GM19043 (cell line): ENCODE results near the gene MRPL32.

Experiments
- ATAC-seq: cut with Tn5 transposase; IDR thresholded peaks from one replicate; pipeline ENCODE4 v1.9.1; 2021; ENCODE audit warnings: low read depth; ENCODE audit not compliant: unreplicated experiment

MRPL32 gene

DNA sequence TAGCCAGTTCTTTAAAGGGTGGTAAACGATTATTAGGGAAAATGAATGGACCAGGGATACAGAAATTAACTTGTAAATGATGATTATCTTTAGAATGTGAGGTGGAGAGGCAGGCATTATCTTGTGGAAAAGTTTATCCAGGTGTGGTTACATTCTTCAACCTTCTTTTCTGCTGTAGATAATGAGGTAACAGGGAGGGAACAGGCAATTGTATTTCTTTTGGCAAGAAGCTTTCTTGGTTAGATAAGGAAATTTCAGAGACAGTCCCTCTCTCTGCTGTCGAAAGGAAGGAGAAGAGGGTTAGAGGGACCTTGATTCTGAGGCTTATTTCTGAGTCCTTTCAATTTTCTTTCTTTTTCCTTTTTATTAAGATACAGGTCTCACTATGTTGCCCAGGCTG is 32.1 kb downstream of the MRPL32 start:
- ATAC-seq: no peak

DNA sequence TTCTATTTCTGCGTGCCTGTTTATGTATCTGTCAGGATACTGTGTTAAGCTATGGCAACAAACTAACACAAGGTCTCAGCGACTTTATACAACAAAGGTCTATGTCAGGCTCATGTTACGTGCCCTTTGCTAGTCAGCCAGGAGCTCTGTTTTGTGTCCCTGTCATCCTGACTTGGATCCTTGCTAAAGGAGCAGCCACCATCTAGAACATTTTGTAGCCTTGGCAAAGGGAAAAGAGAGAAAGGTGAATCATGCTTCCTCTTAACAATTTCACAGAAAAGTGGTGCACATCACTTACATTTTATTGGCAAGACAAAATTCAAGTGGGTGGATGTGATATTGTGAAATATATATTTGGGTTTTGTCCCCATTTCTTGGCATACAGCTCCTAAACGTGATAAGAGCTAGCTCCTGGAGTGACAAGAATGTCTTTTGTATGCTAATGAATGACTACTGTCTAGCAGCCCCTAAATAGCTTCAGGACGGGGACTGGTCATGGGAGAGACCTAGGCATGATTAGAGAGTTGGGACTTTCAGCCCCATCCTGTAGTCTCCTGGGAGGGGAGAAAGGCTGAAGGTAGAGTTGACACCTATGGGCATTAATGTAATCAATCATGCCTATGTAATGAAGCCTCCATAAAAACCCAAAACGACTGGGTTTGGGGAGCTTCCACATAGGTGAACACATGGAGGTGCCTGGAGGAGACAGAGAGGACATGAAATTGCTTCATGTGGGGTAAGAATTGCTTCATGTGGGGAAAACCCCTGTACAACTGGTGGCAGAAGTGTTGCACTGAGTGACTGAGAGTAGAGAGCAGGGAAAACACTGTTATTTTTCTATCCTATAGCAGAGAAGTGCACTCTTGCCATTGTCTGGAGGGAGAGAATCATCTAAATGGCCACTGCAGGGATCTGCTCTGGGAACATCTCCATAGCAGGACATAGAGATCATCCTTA is 33.0 kb downstream of the MRPL32 start:
- ATAC-seq: no peak

- ATAC-seq: no peak
Observed at GRCh38 chr7:42967391-42967790, 35.2 kb downstream of the MRPL32 start.

DNA sequence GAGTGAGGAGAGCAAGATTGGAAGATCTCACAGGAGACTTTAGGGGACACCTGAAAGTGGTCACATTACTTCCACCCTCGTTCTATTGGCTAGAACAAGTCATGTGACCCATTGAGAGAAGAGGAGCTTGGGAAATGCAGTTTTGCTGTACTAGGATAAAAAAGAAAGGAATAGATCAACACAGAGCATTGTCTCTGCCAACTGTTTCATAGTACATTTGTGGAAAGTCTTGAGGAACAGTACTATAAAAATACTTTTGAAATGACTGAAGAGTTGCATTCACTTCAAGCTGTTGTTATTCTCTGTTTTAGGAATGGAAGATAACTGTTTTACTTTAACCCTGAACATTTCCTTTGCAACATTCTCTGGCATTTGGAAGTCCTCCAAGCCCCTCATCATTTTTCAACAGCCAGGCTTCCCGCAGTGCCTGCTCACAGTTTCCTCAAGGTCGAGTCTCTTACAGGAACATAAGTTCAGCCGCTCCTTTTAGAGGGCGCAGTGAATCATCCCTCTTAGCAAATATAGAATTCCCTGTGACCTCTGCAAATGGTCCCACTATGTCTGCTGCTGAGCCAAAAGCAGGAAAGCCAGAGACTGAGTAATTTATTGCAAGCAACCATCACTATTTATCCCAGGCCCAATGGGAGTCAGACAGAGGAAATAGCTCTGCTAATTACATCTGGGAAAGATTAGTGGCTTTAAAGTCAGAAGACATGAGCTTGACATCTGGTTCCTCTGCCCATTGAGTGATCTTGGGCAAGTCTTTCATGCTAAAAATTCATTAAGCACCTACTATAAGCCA is 40.7 kb downstream of the MRPL32 start:
- ATAC-seq: no peak

DNA sequence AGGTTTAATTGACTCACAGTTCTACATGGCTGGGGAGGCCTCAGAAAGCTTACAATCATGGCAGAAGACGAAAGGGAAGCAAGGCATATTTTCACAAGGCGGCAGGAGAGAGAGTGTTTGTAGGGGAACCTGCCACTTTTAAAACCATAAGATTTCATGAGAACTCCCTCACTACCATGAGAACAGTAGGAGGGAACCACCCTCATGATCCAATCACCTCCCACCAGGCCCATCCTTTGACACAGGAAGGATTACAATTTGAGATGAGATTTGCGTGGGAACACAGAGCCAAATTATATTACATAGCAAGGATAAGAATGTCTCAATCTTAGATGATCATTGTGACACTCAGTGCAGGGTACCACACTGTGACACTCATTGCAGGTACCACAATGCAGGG is 44.2 kb downstream of the MRPL32 start:
- no peak for ATAC-seq

DNA sequence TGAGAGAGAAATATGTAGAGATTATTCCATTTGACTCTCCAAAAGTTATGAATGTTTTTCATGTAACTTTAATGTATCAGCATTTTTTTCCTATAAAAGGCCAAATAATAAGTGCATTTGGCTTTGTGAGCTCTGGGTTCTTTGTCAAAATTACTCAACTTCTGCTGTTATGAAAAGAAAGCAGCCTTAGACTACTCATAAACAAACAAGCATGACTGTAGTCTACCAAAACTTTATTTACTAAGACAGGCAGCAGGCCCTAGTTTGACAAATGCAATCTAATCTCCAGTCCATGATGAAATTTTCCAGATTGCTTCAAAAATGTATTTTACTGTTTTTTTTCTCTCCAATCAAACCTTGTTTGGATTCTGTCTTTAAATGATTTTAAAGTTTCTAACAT is 46.3 kb downstream of the MRPL32 start:
- no peak for ATAC-seq

DNA sequence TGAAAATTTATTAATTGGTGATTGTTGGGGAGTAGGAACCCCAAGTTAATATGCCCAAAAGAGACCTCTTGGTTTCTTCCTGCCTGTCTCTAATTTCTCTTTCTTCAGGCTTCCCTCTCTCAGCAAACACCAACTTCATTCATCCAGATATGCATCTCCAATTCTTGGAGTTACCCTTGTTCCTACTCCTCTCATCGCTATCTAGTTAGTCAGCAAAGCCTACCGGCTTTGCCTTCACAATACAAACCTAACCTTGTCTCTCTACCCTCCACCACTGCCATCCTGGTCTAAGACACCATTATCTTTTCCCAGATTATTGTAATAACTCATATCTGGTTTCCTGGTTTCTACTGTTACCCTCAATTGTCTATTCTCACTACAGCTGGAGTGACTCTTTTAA is 47.9 kb downstream of the MRPL32 start:
- ATAC-seq: no peak

DNA sequence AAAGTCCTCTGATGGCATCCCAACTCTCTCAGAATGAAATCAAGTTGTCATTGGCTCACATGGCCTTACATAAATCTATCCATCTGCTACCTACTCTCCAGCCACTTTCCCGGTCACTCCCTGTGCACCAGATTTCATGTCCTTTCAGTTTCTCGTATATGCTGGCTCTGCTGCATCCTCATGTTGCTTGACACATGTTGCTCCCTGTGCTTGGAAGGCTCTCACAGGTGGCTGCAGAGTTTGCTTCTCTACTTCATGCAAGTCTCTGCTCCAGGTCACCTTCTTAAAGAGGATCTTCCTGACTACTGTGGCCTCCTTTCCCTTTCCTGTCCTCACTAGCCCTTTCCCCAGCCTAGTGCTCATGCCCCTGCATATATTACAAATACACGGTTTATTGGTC is 48.3 kb downstream of the MRPL32 start:
- ATAC-seq: no peak

DNA sequence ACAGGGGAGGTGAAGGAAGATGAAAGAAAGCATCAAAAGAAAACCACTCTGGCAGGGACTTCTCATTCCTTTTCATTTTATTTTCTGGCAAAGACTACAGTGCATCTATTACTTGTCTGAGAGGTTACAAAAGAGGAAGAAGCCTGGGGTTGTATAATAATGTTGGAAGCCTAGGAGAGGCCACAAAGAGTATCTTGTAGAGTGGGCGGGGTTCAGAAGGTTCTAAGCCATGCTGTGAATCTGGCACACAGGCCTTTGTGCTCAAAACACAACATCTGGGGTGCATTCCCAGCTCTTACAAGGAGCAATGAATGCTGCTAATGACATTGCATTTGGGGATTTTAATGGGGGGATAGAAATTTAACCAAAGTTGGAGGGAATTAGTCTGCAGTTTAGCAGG is 49.4 kb downstream of the MRPL32 start:
- ATAC-seq: no peak

GRCh38 chr7:42982604-42983115 is 50.5 kb downstream of the MRPL32 start:
- no peak for ATAC-seq

- ATAC-seq: no peak
Observed at GRCh38 chr7:42984137-42984536, 52.0 kb downstream of the MRPL32 start.

- ATAC-seq: no peak
Observed at GRCh38 chr7:42986213-42986612, 54.0 kb downstream of the MRPL32 start.

DNA sequence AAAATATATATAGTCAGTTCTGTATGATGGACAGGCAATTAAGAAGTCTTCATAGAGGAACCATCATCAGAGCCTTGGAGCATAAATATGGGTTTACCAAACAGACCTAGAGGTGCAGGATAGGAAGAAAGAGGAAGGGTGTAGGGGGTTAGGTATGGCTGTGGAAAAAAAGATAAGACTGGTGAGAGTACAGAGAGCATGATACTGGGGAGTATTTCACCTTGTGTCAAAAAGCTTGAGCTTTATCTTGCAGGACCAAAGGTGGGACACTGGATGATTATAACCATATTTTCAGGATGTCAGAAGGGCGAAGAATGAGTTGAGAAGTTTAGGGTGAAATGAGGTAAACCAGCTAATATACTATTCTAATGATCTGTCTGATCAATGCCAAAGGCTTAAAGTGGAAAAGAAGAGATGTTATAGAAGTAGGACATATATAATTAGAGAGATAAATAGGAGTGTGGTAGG is 54.6 kb downstream of the MRPL32 start:
- ATAC-seq: no peak
